Heart left ventricle (tissue), 16 donors: ENCODE data around the gene DLX5. TPM values are rescaled to one million over a fixed set of nuclear protein-coding genes. Genes with fewer than 3 reads are reported as not detected.

Experiments
- ATAC-seq, 4 donors: fragments of 200-7000 bp; cut with Tn5 transposase; one replicate each; pipeline ENCODE4 v1.9.1; 2020 to 2022; ENCODE audit warnings: moderate library complexity in 4 of 4, mild to moderate bottlenecking in 3 of 4, moderate number of reproducible peaks in 1 of 4
- DNase-seq, 5 donors: peaks; one replicate each; pipeline ENCODE4 v3.0.0-alpha.2; 2020
- H3K27ac ChIP-seq, 12 donors: fragments of 200-600 bp; sonication (generic) in 4 of 12; one replicate each; pipeline versions ENCODE4 v1.5.0 to v1.8.0; 2016 to 2022; ENCODE audit warnings: mild to moderate bottlenecking in 2 of 12
- H3K27me3 ChIP-seq, 9 donors: fragments of 200-600 bp; sonication (generic) in 2 of 9; one replicate each; pipeline versions ENCODE4 v1.5.1 to v1.8.0; 2016 to 2022; ENCODE audit warnings: mild to moderate bottlenecking in 3 of 9
- H3K36me3 ChIP-seq, 9 donors: fragments of 200-600 bp; sonication (generic) in 2 of 9; one replicate each; pipeline versions ENCODE4 v1.5.0 to v1.8.0; 2018 to 2022; ENCODE audit warnings: mild to moderate bottlenecking in 2 of 9
- H3K4me1 ChIP-seq, 12 donors: fragments of 200-600 bp; sonication (generic) in 4 of 12; one replicate each; pipeline versions ENCODE4 v1.5.0 to v1.8.0; 2016 to 2022; ENCODE audit warnings: mild to moderate bottlenecking in 3 of 12
- H3K4me3 ChIP-seq, 12 donors: fragments of 200-600 bp; sonication (generic) in 4 of 12; one replicate each; pipeline versions ENCODE4 v1.5.0 to v1.8.0; 2017 to 2022; ENCODE audit warnings: mild to moderate bottlenecking in 9 of 12, moderate library complexity in 4 of 12
- H3K9me3 ChIP-seq, 12 donors: fragments of 200-600 bp; sonication (generic) in 4 of 12; one replicate each; pipeline versions ENCODE4 v1.5.0 to v1.8.0; 2016 to 2022; ENCODE audit warnings: mild to moderate bottlenecking in 1 of 12
- CTCF ChIP-seq, 12 donors: fragments of 200-600 bp; sonication (generic) in 4 of 12; IDR thresholded peaks; one replicate each; pipeline versions ENCODE4 v1.5.0 to v1.8.0; 2018 to 2022; ENCODE audit warnings: antibody characterized with exemption in 12 of 12, mild to moderate bottlenecking in 5 of 12
- POLR2A ChIP-seq, 2 donors: fragments of 450-650 bp; IDR thresholded peaks; one replicate each; pipeline ENCODE4 v1.6.1; 2017; ENCODE audit warnings: antibody characterized with exemption in 2 of 2, mild to moderate bottlenecking in 2 of 2, moderate library complexity in 2 of 2
- WGBS, 4 donors: extraction: QIAGEN DNeasy Blood & Tissue Kit in 2 of 4; methylation state at CpG; one replicate each; pipeline versions ENCODE4 v1.1.5 to v1.1.7; 2013 to 2018; 5-methylcytosine and 5-hydroxymethylcytosine counted together
- intact Hi-C, 10 donors: fragments of 100-400 bp; cut with DNase I; formaldehyde crosslinking; loops; one replicate each; pipeline versions ENCODE4 v1.11.1 to v1.14.2; 2022
- polyA plus RNA-seq, 2 donors: library from polyadenylated mRNA; stranded (reverse); fragments of 200-250 nt; gene quantifications; one replicate each; pipeline ENCODE4 v1.2.3, GENCODE V29; 2013
- total RNA-seq, 9 donors: library from RNA; depleted of rRNA in 2 of 9; stranded (reverse); fragments of >200 nt in 2 of 9; fragmentation: NEBNext Ultra II Directional in 3 of 9; extraction: Animal tissue kit (Norgen Biotek cat#: 25700) in 3 of 9; gene quantifications; one replicate each; pipeline versions ENCODE4 v1.1.0 to v1.2.4, GENCODE V29; 2016 to 2023
- donor health status: ischemic (EF 13 %, LVEDD 7.1; RV severe dilation, severe dysfunction).
- donor health status: healthy with polysubstance abuse.
- donor health status: DM: no; HTN: yes; CAD: no.
- donor health status: DM: no; HTN: no; CAD: no.
- donor health status: ischemic (EF 25% LVEDD 6.9; RV normal size, moderate dysfunction).
- donor health status: ischemic (EF 25% LVEDD 5.7; RV mildly dilated, moderate dysfunction).
- donor health status: healthy.
- donor health status: DM: yes; HTN: yes; CAD: no.
- donor health status: ischemic (EF 35%, LVEDD 5.7; RV mildly dilated, moderate dysfunction).
- donor health status: nonischemic (EF 11% LVEDD 7.7; RV severe dilation, severe dysfunction).
- donor health status: DM: yes; HTN: yes; CAD: no.
- donor health status: PGD.
- donor health status: ischemic (EF 29% LVEDD 5.4; RV normal size, mild dysfunction).
- donor health status: nonischemic (EF 23%, LVEDD 6.1; RV moderate dilation, normal function).

Gene DLX5
- total and polyA plus RNA-seq, 11 donors: 0.08 to 0.27 (median 0.24) TPM; not detected in 7

DNA sequence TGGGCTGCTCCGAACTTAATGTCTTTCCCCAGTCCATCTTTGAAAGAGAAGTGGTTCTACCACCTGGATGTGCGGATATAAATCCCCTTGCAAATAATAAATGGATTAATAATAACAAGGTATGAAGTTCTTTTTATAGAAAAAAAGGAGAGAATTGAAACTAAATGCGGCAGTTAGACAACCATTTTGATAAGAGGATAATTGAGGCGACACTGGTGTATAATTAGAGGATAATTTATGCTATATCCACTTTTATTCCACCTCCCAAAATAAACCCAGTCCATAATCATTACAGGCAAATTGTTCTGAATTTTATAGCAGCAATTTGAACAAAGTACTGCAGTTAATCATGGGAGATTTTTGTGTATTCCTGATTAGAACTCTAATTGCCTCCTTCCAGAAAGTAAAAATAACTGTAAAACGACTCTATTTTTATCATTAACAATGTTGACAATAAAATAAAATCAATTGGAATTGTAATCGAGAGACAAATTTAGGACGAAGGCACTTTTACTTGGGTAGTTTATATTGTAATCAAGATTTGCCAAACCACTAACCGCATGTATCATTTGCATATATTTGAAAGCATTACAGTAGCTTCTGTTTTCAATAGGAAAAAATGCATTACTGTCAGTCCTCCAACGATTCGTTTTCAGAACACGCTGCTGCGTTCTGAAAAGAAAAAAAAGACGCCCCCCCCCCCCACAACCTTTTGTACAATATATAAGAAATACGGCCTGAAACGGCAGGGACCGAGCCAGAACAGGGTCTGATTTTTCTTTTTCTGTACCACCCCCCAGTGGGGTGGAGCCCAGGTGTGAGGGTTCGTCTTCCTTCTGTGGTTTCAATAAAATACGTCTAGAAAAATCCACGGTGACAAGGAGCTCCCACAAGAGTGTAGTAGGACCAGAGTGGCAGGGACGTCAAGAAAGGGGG, 20.1 kb downstream of the DLX5 start:
- peak overlapping the region in 4 of 12 donors; percentile 44 to 48 (median 46) for H3K4me3 ChIP-seq
- H3K4me1 ChIP-seq: peaks cover 0 to 35% (median 13%) of the 10 kb centered on the region in 12 donors
- TF ChIP-seq CTCF (IDR thresholded peaks at IDR 0.05) (no peak), POLR2A (IDR thresholded peaks at IDR 0.05) (no peak)
- H3K27me3 ChIP-seq: peaks cover 73 to 100% (median 98%) of the 10 kb centered on the region in 9 donors
- no peaks in the 10 kb centered on the region for H3K36me3 ChIP-seq
- ATAC-seq (no peak), DNase-seq (no peak)
- H3K27ac ChIP-seq: no peak overlapping the region
- H3K9me3 ChIP-seq: no peaks in the 10 kb centered on the region
- 4 to 6% (median 6%) methylated on average over 20 of the region's 20 CpGs for WGBS, 4 donors
- intact Hi-C loops: no loop called here

DNA sequence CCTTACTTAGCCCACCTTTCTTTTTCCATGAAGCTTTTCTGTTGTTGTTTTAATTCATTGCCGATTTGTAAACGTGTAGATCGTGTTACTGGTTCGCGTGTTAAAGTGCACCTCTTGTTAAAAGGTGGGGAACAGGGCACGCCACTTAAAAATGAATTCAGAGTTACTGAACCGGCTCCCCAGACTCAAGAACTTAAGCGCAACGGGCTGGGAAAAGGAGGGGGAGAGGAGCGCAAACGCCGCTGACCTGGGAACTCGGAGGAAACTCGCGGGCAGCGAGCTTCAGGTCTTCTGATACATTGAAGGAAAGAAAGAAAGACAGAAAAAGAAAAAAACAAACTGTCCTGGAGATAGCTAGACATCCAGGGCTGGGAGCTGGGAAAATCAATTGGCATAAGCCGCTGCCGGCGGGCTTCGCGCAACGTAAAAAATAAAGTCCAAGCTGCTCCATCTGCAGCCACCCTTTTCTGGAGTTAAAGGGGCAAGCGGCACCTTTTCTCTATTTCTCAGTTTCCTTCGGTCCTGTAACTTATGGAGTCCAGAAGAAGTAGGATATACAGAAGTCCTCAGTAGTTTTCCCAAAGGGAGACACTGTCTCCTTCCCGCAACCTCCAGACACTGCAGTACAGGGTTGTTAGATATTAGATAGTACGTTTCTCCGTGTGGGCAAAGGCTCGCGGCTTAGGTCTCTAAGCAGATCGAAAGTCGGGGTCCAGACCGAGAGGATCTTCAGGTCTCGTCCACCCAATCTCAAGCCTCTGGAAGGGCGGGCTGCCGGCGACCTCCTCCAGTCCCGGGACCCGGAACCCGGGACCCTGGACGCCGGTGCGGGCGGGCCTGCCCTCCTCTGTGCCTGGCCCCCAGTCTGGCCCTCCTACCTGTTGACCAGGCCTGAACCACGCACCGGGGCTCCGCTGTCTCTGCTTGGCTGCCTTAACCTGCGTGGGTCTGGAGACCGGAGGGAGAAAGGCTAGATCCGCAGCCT, 21.1 kb downstream of the DLX5 start:
- peaks cover 0 to 35% (median 13%) of the 10 kb centered on the region in 12 donors for H3K4me1 ChIP-seq
- H3K27ac ChIP-seq: no peak overlapping the region
- no peak overlapping the region for H3K4me3 ChIP-seq
- 3 to 6% (median 4%) methylated on average over 34 to 49 of the region's 49 CpGs for WGBS, 4 donors
- H3K36me3 ChIP-seq: no peaks in the 10 kb centered on the region
- H3K9me3 ChIP-seq: no peaks in the 10 kb centered on the region
- intact Hi-C loops: no loop called here
- no peak for ATAC-seq
- DNase-seq: no peak
- H3K27me3 ChIP-seq: peaks cover 76 to 100% (median 98%) of the 10 kb centered on the region in 9 donors
- no peak for TF ChIP-seq POLR2A (IDR thresholded peaks at IDR 0.05)
- TF ChIP-seq CTCF (IDR thresholded peaks at IDR 0.05): no peak

DNA sequence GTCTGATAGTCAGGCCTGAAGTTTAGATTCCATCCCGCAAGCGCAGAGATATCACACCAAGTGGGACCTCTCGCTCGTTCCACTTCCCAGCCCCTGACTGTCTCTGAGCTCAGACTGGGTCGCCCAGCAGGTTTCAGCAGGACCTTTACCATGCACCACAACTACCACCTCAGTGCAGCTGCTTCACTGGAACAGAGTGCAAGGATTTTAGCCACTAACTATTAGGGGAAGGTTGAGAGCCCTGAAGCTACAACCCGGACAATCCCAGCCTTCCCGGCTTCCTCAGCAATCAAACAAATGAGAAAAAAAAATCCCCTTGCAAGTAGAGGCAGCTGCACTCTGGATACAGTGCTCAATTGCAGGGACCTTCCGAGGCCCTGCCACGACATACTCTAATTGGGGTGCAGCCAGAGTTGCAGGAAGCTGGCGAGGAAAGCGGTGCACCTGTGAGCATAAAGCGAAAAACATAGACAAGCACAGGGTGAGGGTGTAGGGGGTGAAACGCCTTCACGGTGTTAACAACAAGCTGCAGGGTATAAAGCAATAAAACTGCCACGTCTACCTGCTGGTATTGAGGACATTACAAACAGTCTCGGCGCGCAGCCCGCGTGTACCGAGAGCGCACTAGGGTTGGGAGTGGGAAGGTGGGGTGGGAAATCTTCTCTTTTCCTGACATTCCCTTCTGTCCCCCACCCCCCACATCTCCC, 21.9 kb downstream of the DLX5 start:
- Histone ChIP-seq H3K27ac (no peak overlapping the region), H3K36me3 (no peaks in the 10 kb centered on the region), H3K27me3 (peaks cover 73 to 100% (median 98%) of the 10 kb centered on the region in 9 donors), H3K4me3 (no peak overlapping the region), H3K4me1 (peaks cover 0 to 36% (median 13%) of the 10 kb centered on the region in 12 donors), H3K9me3 (no peaks in the 10 kb centered on the region)
- 7 to 11% (median 10%) methylated on average over 22 of the region's 22 CpGs for WGBS, 4 donors
- intact Hi-C loops: no loop called here
- DNase-seq: no peak
- TF ChIP-seq POLR2A (IDR thresholded peaks at IDR 0.05) (no peak), CTCF (IDR thresholded peaks at IDR 0.05) (no peak)
- ATAC-seq: no peak
